ENCODE measurements around the gene MB.

The MB gene

DNA sequence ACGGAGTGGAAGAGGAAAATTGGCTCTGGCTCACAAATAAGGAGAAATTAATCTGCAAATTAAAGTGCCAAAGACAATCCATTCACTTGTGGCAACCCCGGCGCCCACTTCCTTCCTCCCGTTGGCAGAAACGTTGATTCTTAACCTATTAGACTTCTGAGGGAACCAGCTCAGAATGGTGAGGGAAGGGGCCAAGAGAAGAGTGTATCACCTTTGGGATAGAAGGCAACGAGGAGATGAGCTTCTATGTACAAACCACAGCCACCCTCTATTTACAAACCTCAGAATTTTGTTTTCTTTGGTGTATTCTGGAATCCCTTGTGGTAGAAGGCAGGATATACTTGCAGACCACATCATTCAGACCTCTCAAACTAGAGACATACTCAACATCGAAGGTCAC is 1.1 kb downstream of the MB start:
- H3K4me3 ChIP-seq (ENCODE audit: low read length) = no peak overlapping the region
- TF ChIP-seq, protein P1, sequence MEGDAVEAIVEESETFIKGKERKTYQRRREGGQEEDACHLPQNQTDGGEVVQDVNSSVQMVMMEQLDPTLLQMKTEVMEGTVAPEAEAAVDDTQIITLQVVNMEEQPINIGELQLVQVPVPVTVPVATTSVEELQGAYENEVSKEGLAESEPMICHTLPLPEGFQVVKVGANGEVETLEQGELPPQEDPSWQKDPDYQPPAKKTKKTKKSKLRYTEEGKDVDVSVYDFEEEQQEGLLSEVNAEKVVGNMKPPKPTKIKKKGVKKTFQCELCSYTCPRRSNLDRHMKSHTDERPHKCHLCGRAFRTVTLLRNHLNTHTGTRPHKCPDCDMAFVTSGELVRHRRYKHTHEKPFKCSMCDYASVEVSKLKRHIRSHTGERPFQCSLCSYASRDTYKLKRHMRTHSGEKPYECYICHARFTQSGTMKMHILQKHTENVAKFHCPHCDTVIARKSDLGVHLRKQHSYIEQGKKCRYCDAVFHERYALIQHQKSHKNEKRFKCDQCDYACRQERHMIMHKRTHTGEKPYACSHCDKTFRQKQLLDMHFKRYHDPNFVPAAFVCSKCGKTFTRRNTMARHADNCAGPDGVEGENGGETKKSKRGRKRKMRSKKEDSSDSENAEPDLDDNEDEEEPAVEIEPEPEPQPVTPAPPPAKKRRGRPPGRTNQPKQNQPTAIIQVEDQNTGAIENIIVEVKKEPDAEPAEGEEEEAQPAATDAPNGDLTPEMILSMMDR (conservative IDR thresholded peaks at IDR 0.05; ENCODE audit: low read depth, low read length) = no peak
- no peak for DNase-seq (ENCODE audit: low read depth)

DNA sequence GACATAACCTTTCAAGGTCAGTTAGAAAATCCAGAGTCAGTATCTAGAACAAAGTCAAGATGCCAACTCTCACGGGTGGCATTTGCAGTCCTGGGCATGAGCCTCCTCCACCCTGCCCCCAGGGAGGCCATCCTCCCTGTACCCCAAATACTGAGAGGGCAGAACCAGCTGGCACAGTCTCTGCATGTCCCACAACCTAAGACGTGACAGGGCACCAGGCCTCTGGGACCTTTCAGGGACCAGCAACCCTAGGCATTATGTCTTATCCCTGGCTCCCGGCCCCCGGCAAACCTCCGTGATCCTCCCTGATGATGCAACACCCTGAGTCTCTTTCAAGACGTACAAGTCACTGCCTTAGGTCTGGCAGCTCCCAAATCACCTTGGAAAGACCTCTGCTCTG is 2.0 kb downstream of the MB start:
- no peak overlapping the region for H3K4me3 ChIP-seq (ENCODE audit: low read length)
- TF ChIP-seq, protein P1 (conservative IDR thresholded peaks at IDR 0.05; ENCODE audit: low read depth, low read length) = no peak
- no peak for DNase-seq (ENCODE audit: low read depth)

DNA sequence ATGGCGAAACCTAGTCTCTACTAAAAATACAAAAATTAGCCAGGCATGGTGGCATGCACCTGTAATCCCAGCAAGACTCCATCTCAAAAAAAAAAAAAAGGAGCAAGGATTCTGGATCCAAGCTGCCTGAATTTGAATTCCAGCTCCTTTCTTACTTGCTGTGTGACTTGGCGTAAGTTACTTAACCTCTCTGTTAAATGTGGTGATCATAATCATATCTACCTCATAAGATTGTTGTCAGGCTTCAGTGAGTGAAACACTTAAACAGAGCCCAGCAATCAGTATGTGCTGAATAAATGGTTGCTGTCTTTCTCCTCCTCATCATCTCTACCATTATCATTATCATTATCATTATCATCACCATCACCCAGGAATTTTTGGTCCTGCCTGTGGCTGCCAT is 2.7 kb downstream of the MB start:
- DNase-seq (ENCODE audit: low read depth) = no peak
- TF ChIP-seq, protein P1 (conservative IDR thresholded peaks at IDR 0.05; ENCODE audit: low read depth, low read length) = no peak
- H3K4me3 ChIP-seq (ENCODE audit: low read length) = no peak overlapping the region

DNA sequence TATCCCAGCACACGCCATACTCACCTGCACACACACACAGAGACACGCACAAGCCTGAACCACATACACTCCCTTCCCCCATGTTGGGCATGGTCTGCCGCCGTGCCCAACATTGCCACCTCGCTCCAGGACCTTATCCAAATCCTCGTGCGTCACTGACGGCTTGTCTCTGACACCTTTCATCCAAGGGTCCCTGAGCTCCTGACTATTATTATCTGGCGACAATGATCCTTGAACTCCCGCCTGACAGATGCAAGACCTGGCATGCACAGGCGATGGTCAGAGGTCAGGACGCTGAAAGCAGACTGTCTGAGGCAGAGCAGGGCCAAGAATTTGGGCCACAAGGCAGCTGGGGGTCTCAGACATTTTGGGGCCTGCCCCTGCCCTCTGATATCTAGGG is 4.2 kb downstream of the MB start:
- TF ChIP-seq, protein P1 (conservative IDR thresholded peaks at IDR 0.05; ENCODE audit: low read depth, low read length) = no peak
- DNase-seq (ENCODE audit: low read depth) = no peak

DNA sequence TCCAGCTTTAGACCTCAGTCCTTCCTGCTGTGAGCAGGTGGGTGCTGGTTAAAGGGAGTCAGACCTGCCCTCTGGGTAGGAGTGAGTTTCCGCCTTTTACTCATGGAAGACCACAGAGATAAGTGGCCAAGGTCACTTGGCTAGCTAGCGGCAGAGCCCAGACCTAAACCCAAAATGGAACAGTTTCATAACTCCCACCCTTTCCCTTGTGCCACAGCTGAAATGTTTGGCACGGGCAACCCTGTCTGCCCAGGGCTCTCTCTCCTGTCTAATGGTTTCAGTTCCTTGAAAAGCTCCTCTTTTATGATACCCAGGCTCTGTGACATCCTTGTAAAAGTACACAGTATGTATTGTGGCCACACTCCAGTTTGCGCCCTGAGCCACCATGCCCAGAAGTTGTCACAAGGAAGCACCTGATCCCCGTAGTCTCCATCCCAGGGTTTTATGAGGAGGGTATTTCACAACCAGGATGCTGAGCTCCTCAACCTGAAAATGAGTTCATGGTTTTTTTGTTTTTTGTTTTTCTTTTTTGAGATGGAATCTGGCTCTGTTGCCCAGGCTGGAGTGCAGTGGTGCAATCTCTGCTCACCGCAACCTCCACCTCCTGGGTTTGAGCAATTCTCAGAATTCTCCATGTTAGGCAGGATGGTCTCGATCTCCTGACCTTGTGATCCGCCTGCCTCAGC is 5.1 kb downstream of the MB start:
- DNase-seq (ENCODE audit: low read depth) = no peak
- TF ChIP-seq, protein P1 (conservative IDR thresholded peaks at IDR 0.05; ENCODE audit: low read depth, low read length) = no peak
- H3K4me3 ChIP-seq (ENCODE audit: low read length) = no peak overlapping the region

More for the DNA sequence above, 4.2 kb downstream of the MB start:
- no peak overlapping the region for H3K4me3 ChIP-seq (ENCODE audit: low read length)

DNA sequence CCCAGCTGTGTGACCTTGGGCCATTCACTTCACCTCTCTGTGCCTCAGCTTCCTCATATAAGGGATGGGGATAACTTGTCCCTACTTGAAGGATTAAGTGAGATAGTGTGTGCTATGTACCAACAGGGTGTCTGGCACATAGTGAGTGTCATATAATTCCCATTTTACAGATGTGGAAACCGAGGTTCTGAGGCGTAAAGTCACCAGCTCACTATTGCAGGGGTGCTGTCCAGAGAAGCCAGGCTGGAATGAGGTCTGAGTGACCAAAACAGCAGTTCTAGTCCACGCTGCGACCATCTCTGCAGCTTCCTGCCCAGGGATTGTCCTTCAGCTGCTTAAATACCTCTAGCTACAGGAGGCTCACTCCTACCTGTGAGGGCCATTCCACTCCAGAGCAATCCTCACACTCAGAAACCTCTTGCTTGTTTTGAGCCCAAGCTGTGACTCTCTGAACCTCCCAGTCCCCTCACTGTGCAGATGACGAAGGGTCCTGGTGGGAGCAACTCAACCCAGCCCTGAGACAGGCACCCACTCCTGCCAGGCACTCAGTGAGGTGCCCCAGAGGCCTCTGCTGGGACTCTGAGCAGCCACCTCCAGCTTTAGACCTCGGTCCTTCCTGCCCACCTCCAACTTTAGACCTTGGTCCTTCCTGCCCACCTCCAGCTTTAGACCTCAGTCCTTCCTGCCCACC is 5.8 kb downstream of the MB start:
- TF ChIP-seq, protein P1 (conservative IDR thresholded peaks at IDR 0.05; ENCODE audit: low read depth, low read length) = no peak
- H3K4me3 ChIP-seq (ENCODE audit: low read length) = no peak overlapping the region
- no peak for DNase-seq (ENCODE audit: low read depth)

DNA sequence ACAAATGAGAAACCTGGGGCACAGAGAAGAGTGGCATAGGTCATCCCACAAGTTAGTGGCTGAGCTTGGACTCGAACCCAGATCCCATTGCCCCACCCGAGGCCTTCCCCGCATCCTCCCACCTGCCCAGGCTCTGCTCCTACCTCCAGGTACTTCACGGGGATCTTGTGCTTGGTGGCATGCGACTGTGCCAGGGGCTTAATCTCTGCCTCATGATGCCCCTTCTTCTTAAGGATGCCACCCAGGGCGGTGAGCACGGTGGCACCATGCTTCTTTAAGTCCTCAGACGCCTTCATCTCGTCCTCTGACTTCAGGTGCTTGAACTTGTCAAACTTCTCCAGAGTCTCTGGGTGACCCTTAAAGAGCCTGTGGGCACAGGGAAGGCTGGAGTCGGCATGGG is 6.4 kb downstream of the MB start:
- TF ChIP-seq, protein P1 (conservative IDR thresholded peaks at IDR 0.05; ENCODE audit: low read depth, low read length) = no peak
- no peak overlapping the region for H3K4me3 ChIP-seq (ENCODE audit: low read length)
- no peak for DNase-seq (ENCODE audit: low read depth)
